ENCODE data around the gene AGA. TPM values are rescaled to one million over a fixed set of nuclear protein-coding genes. Genes with fewer than 3 reads are reported as not detected.

AGA gene
- total and polyA plus RNA-seq, 2 of the 13 experiments (the other 11 are each of a cell fraction or from before 2014, with no cell fraction given): 21.9 to 22.3 TPM

- Histone ChIP-seq H3K9me3 (ENCODE audit: low read length) (no peaks in the 10 kb centered on the region), H2AFZ (ENCODE audit: low read length) (no peak overlapping the region), H3K36me3 (replicated peaks in 1 of 2; ENCODE audit: control insufficient read depth in 1 of 2, insufficient read depth in 2 of 2, low read length in 2 of 2) (no peaks in the 10 kb centered on the region), H3K27ac (ENCODE audit: extremely low read length, insufficient read depth, low read length) (no peak overlapping the region), H4K20me1 (ENCODE audit: insufficient read depth, low read length) (no peaks in the 10 kb centered on the region), H3K79me2 (ENCODE audit: insufficient read depth, low read length) (no peaks in the 10 kb centered on the region), H3K4me2 (ENCODE audit: low read depth, low read length) (no peak overlapping the region), H3K4me1 (ENCODE audit: insufficient read depth, low read length) (no peaks in the 10 kb centered on the region), H3K27me3 (ENCODE audit: control insufficient read depth in 1 of 2, insufficient read depth in 2 of 2, low read length in 2 of 2) (no peaks in the 10 kb centered on the region), H3K4me3 (replicated peaks in 1 of 3; ENCODE audit: insufficient read depth in 1 of 3, low read depth in 2 of 3, low read length in 3 of 3) (no peak overlapping the region), H3K9ac (ENCODE audit: insufficient read depth, low read depth, low read length) (no peak overlapping the region)
- 35% methylated on average over 4 of the region's 4 CpGs for WGBS (ENCODE audit: low lambda C conversion rate)
- intact Hi-C loops (cut with micrococcal nuclease; ENCODE audit: unreplicated experiment) (no loop called here), in situ Hi-C loops (cut with HindIII; ENCODE audit: extremely low pct_ligation_motif_present, low pct_unique_long_range_greater_than_20kb) (no loop called here)
- CTCF ChIA-PET (ENCODE audit: low intra/inter-chr PET ratio, low total read pairs): no interaction called here
- TF ChIP-seq ZC3H4 (CRISPR knock-in tag; IDR thresholded peaks at IDR 0.05; ENCODE audit: borderline replicate concordance) (no peak), HNF4G (IDR thresholded peaks at IDR 0.05; ENCODE audit: borderline replicate concordance, low read depth, low read length) (no peak), HNF4G (CRISPR knock-in tag; IDR thresholded peaks at IDR 0.05; ENCODE audit: borderline replicate concordance, low read depth) (no peak), PHF8 (CRISPR knock-in tag; IDR thresholded peaks at IDR 0.05) (no peak), ZBED4 (CRISPR knock-in tag; IDR thresholded peaks at IDR 0.05; ENCODE audit: borderline replicate concordance) (no peak), DZIP1 (CRISPR knock-in tag; IDR thresholded peaks at IDR 0.05) (no peak), PAXIP1 (CRISPR knock-in tag; conservative IDR thresholded peaks at IDR 0.05) (no peak), HNRNPUL1 (IDR thresholded peaks at IDR 0.05; ENCODE audit: low read depth, low read length) (no peak), ETV6 (CRISPR knock-in tag; conservative IDR thresholded peaks at IDR 0.05) (no peak), ZNF282 (IDR thresholded peaks at IDR 0.05; ENCODE audit: partially characterized antibody) (no peak), ZNF709 (CRISPR knock-in tag; IDR thresholded peaks at IDR 0.05) (no peak), ZSCAN21 (CRISPR knock-in tag; IDR thresholded peaks at IDR 0.05; ENCODE audit: borderline replicate concordance) (no peak), ZNF431 (CRISPR knock-in tag; IDR thresholded peaks at IDR 0.05; ENCODE audit: borderline replicate concordance, low read depth) (no peak)
- no peak for FAIRE-seq
- no peak for DNase-seq (ENCODE audit: low spot score)
- no peak for ATAC-seq
- no TSS peak for BruUV-seq (replicated peaks)
- POLR2A ChIA-PET: interaction anchor here (0.7 kb wide), 1 partner anchor 8 kb away, joined by 5 read pairs; the partner anchor contains the start of gene AGA
Measured at GRCh38 chr4:177450426-177451107, 8.3 kb upstream of the AGA start.

Measured in HepG2 (cell line).